Left ventricle myocardium inferior (tissue), 1 donor: Measurements from ENCODE around the gene TMCC2. TPM values are rescaled to one million over a fixed set of nuclear protein-coding genes. Genes with fewer than 3 reads are reported as not detected.

Source experiments
- DNase-seq: peaks from one replicate; pipeline ENCODE4 v3.0.0-alpha.2; 2020
- H3K27ac ChIP-seq: fragments of 200-600 bp; replicated peaks from 2 replicates; pipeline ENCODE4 v1.8.0; 2021
- H3K27me3 ChIP-seq: fragments of 200-600 bp; 2 replicates; pipeline ENCODE4 v1.8.0; 2021; ENCODE audit warnings: low read depth
- H3K36me3 ChIP-seq: fragments of 200-600 bp; 2 replicates; pipeline ENCODE4 v1.8.0; 2021
- H3K4me1 ChIP-seq: fragments of 200-600 bp; 2 replicates; pipeline ENCODE4 v1.8.0; 2021
- H3K4me3 ChIP-seq: fragments of 200-600 bp; 2 replicates; pipeline ENCODE4 v1.8.0; 2021; ENCODE audit warnings: mild to moderate bottlenecking, moderate library complexity
- H3K9me3 ChIP-seq: fragments of 200-600 bp; replicated peaks from 2 replicates; pipeline ENCODE4 v1.8.0; 2021
- CTCF ChIP-seq: fragments of 200-600 bp; IDR thresholded peaks from 2 replicates; pipeline ENCODE4 v1.8.0; 2021; ENCODE audit warnings: antibody characterized with exemption, mild to moderate bottlenecking, borderline replicate concordance
- intact Hi-C: fragments of 100-400 bp; cut with micrococcal nuclease; formaldehyde crosslinking; loops from one replicate; pipeline ENCODE4 v1.11.0; 2022
- total RNA-seq: library from RNA; stranded (reverse); fragmentation: NEBNext Ultra II Directional; extraction: Animal tissue kit (Norgen Biotek cat#: 25700); gene quantifications from one replicate; pipeline ENCODE4 v1.2.1, GENCODE V29; 2021
- donor health status: DM: no; HTN: yes; CAD: no; lungs with severe emphysema.

The TMCC2 gene
- total RNA-seq, 1 donor from 2014 or later: 2.5 TPM

- no peak for TF ChIP-seq CTCF
- H3K4me1 ChIP-seq: peaks cover 6% of the 10 kb centered on the region
- DNase-seq: no peak
- intact Hi-C loops: no loop called here
- H3K36me3 ChIP-seq: peaks cover 25% of the 10 kb centered on the region
- no peaks in the 10 kb centered on the region for H3K9me3 ChIP-seq
- H3K27me3 ChIP-seq: no peaks in the 10 kb centered on the region
- H3K27ac ChIP-seq: no peak overlapping the region
- no peak overlapping the region for H3K4me3 ChIP-seq
Measured at GRCh38 chr1:205300149-205300548, 72.4 kb downstream of the TMCC2 start.

DNA sequence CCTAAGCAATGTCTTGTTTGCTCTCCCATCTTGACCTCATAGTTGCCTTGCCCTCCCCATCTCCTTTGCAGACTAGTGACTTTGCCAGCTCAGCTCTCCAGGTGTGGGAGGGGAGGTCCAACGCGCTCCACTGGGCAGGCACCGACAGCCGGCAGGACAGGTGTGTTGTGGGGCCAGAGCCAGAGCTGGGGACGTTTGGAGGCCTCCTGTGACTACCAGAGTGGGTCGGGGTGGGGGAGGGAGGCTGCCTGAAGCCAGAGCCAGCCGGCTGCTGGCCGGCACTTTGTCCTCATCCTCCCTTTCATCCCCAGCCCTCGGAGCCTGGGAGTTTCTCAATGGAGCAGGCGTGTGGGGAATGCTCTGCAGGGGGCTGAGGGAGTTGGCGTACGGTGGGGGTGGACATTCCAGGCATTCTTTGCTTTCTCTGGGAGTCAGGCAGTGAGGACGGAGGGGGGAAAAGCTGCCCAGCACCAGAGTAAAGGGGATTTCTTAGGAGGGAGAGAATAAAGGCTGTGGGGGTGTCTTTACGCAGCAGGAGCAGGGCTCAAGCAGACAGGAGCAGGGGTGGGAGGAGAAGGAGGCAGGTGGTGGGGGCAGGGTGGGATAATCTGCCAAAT lies 73.6 kb downstream of the TMCC2 start:
- H3K36me3 ChIP-seq: peaks cover 37% of the 10 kb centered on the region
- no peak overlapping the region for H3K27ac ChIP-seq
- intact Hi-C loops: no loop called here
- no peak overlapping the region for H3K4me3 ChIP-seq
- no peak for DNase-seq
- H3K9me3 ChIP-seq: no peaks in the 10 kb centered on the region
- H3K27me3 ChIP-seq: no peaks in the 10 kb centered on the region
- no peak for TF ChIP-seq CTCF
- H3K4me1 ChIP-seq: peaks cover 6% of the 10 kb centered on the region

DNA sequence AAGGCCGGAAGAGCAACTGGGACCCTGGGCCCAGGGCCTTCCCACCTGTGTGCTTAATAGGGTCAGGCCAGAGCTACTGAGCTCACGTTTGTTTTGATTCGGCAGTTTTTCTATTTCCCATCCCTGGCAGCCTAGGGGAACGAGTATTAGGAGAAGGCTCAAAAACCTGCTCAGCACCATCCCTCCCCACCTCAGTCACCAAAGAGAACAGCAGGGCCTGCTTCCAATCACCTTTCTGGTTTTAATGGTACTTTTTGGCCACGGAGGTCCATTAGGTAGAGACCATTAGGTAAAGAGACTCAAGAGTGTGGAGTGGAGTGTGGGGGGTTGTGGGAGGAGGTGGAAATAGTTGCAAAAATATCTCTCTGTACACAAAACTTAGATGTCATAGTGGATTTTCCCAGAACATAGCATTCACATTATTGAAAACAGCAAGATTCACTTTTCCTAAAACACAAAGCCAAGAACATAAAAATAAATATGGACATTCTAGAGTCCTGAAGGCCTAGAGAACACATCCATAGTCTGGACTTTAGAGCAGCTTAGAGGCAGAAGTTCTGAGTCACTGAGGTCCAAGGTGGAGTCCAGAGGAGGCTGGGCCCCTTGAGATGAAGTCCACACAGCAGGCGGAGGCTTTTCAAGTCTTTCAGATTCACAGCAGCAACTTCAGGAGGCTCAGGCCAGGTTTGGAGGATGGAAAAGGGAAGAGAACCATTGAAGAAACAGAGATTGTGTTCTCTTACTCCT lies 74.3 kb downstream of the TMCC2 start:
- Histone ChIP-seq H3K4me3 (no peak overlapping the region), H3K27me3 (no peaks in the 10 kb centered on the region), H3K9me3 (no peaks in the 10 kb centered on the region), H3K36me3 (peaks cover 43% of the 10 kb centered on the region), H3K27ac (no peak overlapping the region), H3K4me1 (peaks cover 6% of the 10 kb centered on the region)
- no peak for DNase-seq
- intact Hi-C loops: no loop called here
- no peak for TF ChIP-seq CTCF

DNA sequence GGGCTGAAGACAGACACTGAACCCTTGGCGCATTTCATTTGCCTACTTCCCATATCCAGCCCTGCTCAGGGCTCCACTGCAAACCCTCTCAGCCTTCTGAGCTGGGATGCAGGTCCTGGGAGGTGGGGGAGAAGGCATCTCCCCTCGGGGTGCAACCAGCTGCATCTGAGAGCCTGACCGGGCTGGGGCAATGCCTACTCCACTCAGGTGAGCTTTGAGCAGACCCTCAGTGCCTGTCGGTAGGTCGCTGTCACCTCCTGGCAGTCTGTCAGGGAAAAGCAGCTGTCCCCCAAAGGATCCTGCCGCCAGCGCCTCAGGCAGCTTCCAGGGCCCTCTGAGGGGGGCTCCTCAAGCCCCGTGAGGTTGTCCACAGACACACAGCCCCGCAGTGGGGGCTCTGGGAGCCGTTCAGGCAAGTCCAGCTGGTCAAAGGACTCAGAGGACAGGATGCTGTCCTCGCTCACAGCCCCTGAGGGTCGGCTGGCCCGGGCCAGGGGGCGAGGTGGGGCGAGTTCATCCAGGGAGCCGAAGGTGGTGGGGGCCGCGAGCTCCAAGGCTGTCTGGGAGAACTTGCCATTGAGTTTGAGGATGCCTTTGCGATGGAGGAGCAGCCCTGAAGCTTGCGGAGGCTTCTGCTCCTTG lies 75.6 kb downstream of the TMCC2 start:
- H3K9me3 ChIP-seq: no peaks in the 10 kb centered on the region
- DNase-seq: no peak
- intact Hi-C loops: no loop called here
- TF ChIP-seq CTCF: no peak
- peaks cover 6% of the 10 kb centered on the region for H3K4me1 ChIP-seq
- H3K4me3 ChIP-seq: no peak overlapping the region
- no peak overlapping the region for H3K27ac ChIP-seq
- no peaks in the 10 kb centered on the region for H3K27me3 ChIP-seq
- H3K36me3 ChIP-seq: peaks cover 55% of the 10 kb centered on the region

DNA sequence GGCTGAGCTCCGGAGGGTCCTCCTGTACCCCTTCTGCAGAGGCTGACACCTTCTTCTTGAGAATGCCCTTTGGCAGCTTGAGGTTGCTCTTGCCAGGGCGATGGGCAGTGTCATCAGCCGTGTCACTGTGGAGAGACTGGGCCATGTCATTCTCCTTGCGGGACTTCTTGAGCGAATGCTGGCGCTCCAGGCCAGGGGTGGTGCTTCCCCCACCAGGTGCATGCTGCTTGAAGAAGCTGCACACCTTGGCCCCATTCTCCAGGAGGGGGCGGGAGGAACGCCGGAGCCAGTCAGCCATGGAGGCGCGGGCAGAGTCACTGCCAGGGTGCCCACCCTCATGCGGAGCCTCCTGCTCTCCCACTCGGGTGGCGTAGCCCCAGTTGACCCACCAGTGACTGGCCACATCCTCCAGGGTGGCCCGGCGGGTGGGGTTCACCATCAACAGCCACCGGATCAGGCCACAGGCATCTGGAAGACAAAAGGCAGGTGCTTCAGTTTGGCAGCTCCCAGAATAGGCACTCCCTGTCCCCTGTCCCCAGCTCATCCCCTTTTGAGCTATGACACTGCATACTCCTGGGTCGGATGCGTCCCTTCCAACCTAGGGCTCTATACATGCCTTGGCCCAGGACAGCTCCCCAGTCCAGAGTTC lies 76.4 kb downstream of the TMCC2 start:
- Histone ChIP-seq H3K4me1 (peaks cover 6% of the 10 kb centered on the region), H3K4me3 (no peak overlapping the region), H3K9me3 (no peaks in the 10 kb centered on the region), H3K27ac (no peak overlapping the region), H3K36me3 (peaks cover 57% of the 10 kb centered on the region), H3K27me3 (no peaks in the 10 kb centered on the region)
- intact Hi-C loops: no loop called here
- DNase-seq: no peak
- TF ChIP-seq CTCF: no peak
